ENCODE measurements around the gene IFNG. TPM values are rescaled to one million over a fixed set of nuclear protein-coding genes. Genes with fewer than 3 reads are reported as not detected.

The IFNG gene
- total RNA-seq, 6 experiments from 2014 or later, result 0.18 TPM; not detected in 5

- no peak for DNase-seq
Observed at GRCh38 chr12:68137335-68137830, 22.2 kb downstream of the IFNG start.

DNA sequence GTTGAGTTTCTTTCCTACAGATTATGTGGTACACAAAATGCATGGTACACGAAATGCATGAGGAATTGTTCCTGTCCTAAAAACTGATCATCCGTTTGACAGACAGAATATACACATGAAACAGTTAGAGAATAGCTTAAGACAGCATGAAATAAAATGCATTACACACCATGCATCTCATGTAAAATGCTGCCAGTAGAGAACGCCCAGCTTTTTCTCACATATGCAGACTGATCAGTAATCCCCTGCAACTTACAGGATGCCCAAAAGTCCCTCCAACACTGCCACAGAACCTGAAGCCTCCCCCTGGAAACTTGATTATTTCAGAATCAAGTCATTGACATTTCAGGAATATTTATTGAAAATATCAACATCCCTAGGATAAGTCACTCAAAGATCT, 24.0 kb downstream of the IFNG start:
- no peak for TF ChIP-seq POLR2A (IDR thresholded peaks at IDR 0.05)
- TF ChIP-seq, protein P1, sequence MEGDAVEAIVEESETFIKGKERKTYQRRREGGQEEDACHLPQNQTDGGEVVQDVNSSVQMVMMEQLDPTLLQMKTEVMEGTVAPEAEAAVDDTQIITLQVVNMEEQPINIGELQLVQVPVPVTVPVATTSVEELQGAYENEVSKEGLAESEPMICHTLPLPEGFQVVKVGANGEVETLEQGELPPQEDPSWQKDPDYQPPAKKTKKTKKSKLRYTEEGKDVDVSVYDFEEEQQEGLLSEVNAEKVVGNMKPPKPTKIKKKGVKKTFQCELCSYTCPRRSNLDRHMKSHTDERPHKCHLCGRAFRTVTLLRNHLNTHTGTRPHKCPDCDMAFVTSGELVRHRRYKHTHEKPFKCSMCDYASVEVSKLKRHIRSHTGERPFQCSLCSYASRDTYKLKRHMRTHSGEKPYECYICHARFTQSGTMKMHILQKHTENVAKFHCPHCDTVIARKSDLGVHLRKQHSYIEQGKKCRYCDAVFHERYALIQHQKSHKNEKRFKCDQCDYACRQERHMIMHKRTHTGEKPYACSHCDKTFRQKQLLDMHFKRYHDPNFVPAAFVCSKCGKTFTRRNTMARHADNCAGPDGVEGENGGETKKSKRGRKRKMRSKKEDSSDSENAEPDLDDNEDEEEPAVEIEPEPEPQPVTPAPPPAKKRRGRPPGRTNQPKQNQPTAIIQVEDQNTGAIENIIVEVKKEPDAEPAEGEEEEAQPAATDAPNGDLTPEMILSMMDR (IDR thresholded peaks at IDR 0.05), result no peak
- intact Hi-C loops (cut with DNase I), result no loop called here
- no peak overlapping the region for H3K4me3 ChIP-seq
- ATAC-seq (no peak), DNase-seq (no peak)
- H3K36me3 ChIP-seq, result no peaks in the 10 kb centered on the region
- H3K27ac ChIP-seq, result no peak overlapping the region
- no peaks in the 10 kb centered on the region for H3K9me3 ChIP-seq
- H3K4me1 ChIP-seq, result no peaks in the 10 kb centered on the region
- no peaks in the 10 kb centered on the region for H3K27me3 ChIP-seq
- WGBS (ENCODE audit: insufficient coverage, low coverage, low lambda C conversion rate, missing lambda C conversion rate), result 54% methylated on average over 3 of the region's 3 CpGs

More at GRCh38 chr12:68137335-68137830, 22.2 kb downstream of the IFNG start:
- WGBS (ENCODE audit: insufficient coverage, low coverage, low lambda C conversion rate, missing lambda C conversion rate), result 42% methylated on average over 3 of the region's 3 CpGs
- TF ChIP-seq POLR2A (IDR thresholded peaks at IDR 0.05), result no peak
- TF ChIP-seq, protein P1 (IDR thresholded peaks at IDR 0.05), result no peak
- no peaks in the 10 kb centered on the region for H3K4me1 ChIP-seq
- H3K36me3 ChIP-seq, result no peaks in the 10 kb centered on the region
- H3K4me3 ChIP-seq, result no peak overlapping the region
- no peaks in the 10 kb centered on the region for H3K9me3 ChIP-seq
- H3K27ac ChIP-seq, result no peak overlapping the region
- ATAC-seq, result no peak
- intact Hi-C loops (cut with DNase I), result no loop called here
- H3K27me3 ChIP-seq, result no peaks in the 10 kb centered on the region

- TF ChIP-seq, protein P1 (IDR thresholded peaks at IDR 0.05), result no peak
- no peak for TF ChIP-seq POLR2A (IDR thresholded peaks at IDR 0.05)
- Histone ChIP-seq H3K9me3 (no peaks in the 10 kb centered on the region), H3K36me3 (no peaks in the 10 kb centered on the region), H3K4me1 (no peaks in the 10 kb centered on the region), H3K27me3 (no peaks in the 10 kb centered on the region), H3K27ac (no peak overlapping the region), H3K4me3 (no peak overlapping the region)
- intact Hi-C loops (cut with DNase I), result no loop called here
- ATAC-seq (no peak), DNase-seq (no peak)
- WGBS (ENCODE audit: insufficient coverage, low coverage, low lambda C conversion rate, missing lambda C conversion rate), result 37% methylated on average over 4 of the region's 5 CpGs
Observed at GRCh38 chr12:68131867-68132414, 27.6 kb downstream of the IFNG start.

GRCh38 chr12:68129979-68130378, 29.6 kb downstream of the IFNG start:
- H3K9me3 ChIP-seq, result no peaks in the 10 kb centered on the region
- H3K36me3 ChIP-seq, result no peaks in the 10 kb centered on the region
- DNase-seq (no peak), ATAC-seq (no peak)
- WGBS (ENCODE audit: insufficient coverage, low coverage, low lambda C conversion rate, missing lambda C conversion rate), result 50% methylated on average over 2 of the region's 2 CpGs
- TF ChIP-seq POLR2A (IDR thresholded peaks at IDR 0.05), result no peak
- TF ChIP-seq, protein P1 (IDR thresholded peaks at IDR 0.05), result no peak
- no peaks in the 10 kb centered on the region for H3K4me1 ChIP-seq
- H3K27me3 ChIP-seq, result no peaks in the 10 kb centered on the region
- no peak overlapping the region for H3K27ac ChIP-seq
- H3K4me3 ChIP-seq, result no peak overlapping the region
- intact Hi-C loops (cut with DNase I), result no loop called here
